IPS-NIHi7 (cell line): Measurements from ENCODE around the gene TACR1.

Experiments used
- DNase-seq: peaks from one replicate; pipeline ENCODE4 v3.0.0; 2012; ENCODE audit warnings: mixed read lengths; ENCODE audit errors: extremely low spot score

Gene TACR1

GRCh38 chr2:75022516-75022915 is 176.8 kb downstream of the TACR1 start:
- no peak for DNase-seq

GRCh38 chr2:75021672-75022071 is 177.6 kb downstream of the TACR1 start:
- no peak for DNase-seq

- DNase-seq: no peak
These were observed 178.8 kb downstream of the TACR1 start for GRCh38 chr2:75020476-75020875.

GRCh38 chr2:75019790-75020189 is 179.5 kb downstream of the TACR1 start:
- no peak for DNase-seq

- no peak for DNase-seq
These were observed 181.2 kb downstream of the TACR1 start for GRCh38 chr2:75018162-75018561.

- DNase-seq: no peak
These were observed 187.2 kb downstream of the TACR1 start for GRCh38 chr2:75012080-75012479.

- DNase-seq: no peak
These were observed 188.7 kb downstream of the TACR1 start for GRCh38 chr2:75010571-75010970.

GRCh38 chr2:75007819-75008218 is 191.5 kb downstream of the TACR1 start:
- no peak for DNase-seq

GRCh38 chr2:75007061-75007460 is 192.3 kb downstream of the TACR1 start:
- no peak for DNase-seq

- no peak for DNase-seq
These were observed 193.3 kb downstream of the TACR1 start for GRCh38 chr2:75006041-75006440.

GRCh38 chr2:75003773-75004172 is 195.5 kb downstream of the TACR1 start:
- no peak for DNase-seq

- no peak for DNase-seq
These were observed 196.0 kb downstream of the TACR1 start for GRCh38 chr2:75003276-75003675.

GRCh38 chr2:75002007-75002406 is 197.3 kb downstream of the TACR1 start:
- DNase-seq: no peak

- no peak for DNase-seq
These were observed 199.9 kb downstream of the TACR1 start for GRCh38 chr2:74999468-74999867.
